Raji (cell line): ENCODE data around the gene THAP9.

Source experiments
- POLR2A ChIP-seq: IDR thresholded peaks from 2 replicates; pipeline ENCODE4 v1.6.1; 2011; ENCODE audit warnings: low read depth, low read length, control low read depth; ENCODE audit not compliant: insufficient read depth

Gene THAP9

DNA sequence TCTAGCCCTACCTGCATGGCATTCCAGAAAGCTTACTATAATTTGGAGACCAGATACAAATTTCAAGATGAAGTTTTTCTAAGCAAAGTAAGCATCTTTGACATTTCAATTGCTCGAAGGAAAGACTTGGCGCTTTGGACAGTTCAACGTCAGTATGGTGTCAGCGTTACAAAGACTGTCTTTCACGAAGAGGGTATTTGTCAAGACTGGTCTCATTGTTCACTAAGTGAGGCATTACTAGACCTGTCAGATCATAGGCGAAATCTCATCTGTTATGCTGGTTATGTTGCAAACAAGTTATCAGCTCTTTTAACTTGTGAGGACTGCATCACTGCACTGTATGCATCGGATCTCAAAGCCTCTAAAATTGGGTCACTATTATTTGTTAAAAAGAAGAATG is 17.6 kb downstream of the THAP9 start:
- no peak for TF ChIP-seq POLR2A

DNA sequence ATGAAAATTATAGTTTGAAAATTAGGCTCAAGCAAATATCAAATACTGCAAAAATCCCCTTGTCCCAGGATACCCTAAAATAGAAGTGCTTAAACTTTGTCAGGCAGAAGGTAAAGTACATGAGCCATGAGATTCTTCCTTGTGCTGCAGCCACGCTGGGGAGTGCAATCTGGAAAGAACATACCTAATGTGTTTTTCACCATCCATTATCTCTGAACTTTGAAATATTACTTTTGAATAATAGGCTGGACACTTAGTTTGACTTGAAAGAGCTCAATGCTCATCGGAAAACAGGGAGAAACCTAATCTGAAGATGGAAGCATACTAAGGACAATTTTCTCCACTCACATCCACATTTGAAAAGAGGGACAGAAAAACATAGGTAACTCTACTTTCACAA is 18.9 kb downstream of the THAP9 start:
- TF ChIP-seq POLR2A: no peak

DNA sequence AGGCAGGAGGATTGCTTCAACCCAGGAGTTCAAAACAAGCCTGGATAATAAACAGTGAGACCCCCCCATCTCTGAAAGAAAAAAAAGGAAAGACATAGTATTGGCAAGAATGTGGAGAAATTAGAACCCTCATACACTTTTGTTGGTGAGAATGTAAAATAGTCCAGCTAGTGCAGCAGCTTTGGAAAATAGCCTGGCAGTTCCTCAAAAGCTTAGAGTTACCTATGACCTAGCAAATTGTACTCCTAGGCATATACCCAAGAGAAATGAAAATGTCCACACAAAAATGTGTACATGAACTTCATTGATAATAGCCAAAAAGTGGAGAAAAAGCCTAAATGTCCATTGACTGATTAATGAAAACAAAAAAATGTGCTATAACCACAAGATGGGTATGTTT is 21.3 kb downstream of the THAP9 start:
- TF ChIP-seq POLR2A: no peak

DNA sequence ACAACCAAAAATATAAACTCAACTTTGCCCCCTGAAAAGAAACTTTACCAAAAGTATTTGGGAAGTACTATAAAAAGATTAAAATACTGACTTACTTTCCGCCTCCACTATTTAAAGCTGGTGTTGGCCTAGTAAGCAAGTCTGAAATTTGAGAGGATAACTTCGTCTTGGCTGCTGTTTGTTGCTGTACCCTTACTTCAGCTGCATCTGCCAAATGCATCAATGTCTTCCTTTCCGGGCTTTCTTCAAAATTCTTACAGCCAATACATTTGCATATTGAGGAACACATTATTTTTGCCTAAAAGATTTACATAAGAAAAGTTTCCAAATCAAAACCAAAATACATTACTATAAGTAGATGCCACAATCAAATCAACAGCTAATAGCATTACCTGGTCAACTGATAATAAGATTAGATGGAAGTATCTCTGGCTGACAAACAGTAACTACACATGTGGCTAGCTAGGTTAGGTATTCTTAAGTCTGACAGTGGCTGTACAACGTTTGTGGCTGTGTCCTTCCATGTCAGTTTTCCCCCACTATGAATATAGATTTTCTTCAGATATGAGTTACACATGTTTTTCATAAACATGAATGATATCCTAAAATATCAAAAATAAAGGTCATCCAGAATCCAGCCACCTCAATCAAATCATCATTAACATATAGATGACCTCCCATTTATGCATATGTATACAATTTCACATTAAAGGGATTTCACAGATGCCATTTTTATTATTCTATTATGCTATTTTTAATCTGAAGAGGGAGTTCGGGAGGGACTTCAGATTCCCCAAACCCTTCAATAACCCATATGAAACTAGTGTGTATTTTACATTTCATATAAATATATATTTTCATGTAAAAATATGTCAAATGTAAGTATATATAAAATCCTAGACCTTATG is 30.6 kb downstream of the THAP9 start:
- no peak for TF ChIP-seq POLR2A

DNA sequence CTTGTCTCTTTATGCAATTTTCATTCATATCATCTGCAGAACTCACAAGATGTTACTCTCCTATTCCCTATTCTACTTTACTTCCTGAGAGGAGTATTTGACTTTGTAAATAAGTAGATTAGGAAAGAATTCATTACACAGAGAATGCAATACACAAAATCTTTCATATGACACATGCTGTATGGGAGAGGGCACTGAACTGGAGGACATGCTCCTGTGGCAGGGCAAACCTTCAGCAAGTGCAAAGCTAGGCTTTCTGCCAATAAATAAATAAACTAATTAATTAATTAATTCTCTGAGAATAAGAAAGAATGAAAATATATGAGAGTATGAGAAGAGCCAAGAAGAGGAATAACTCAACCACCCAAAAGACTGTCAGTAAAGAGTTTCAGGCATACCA is 33.9 kb downstream of the THAP9 start:
- no peak for TF ChIP-seq POLR2A

DNA sequence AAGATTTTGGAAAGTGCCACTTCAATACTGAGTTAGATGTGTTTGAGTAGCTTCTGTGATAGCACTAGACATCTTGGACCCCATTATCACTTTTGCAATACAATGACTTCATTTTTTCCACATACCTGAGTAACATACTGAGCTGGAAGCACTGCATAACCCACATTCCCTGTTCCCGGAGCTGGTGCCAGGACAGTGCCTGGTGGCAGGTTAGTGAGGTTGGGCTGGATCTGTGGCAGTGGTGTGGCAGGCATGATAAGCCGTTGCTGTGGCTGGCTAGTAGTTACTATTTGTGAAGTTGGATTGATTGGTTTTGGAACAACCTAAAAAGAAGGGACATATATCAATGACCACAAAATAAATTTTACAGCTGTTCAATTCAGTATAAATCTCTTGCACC is 38.9 kb downstream of the THAP9 start:
- TF ChIP-seq POLR2A: no peak

DNA sequence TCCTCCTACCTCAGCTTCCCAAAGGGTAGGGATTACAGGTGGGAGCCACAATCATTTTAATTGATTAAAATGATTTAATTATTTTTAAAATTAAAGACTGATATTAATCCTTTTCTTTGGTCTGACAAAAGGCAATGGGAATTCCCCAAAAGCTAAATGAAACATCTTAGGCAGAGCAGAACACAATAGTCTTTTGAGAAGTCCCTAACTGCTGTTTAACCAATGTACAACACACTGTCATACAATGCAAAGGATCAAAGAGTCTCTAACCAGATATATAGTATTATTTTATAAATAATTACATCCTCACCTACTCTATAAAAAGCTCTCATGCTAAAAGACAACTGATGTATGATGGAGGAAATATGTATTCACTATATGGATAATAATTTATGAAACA is 47.0 kb downstream of the THAP9 start:
- TF ChIP-seq POLR2A: no peak

DNA sequence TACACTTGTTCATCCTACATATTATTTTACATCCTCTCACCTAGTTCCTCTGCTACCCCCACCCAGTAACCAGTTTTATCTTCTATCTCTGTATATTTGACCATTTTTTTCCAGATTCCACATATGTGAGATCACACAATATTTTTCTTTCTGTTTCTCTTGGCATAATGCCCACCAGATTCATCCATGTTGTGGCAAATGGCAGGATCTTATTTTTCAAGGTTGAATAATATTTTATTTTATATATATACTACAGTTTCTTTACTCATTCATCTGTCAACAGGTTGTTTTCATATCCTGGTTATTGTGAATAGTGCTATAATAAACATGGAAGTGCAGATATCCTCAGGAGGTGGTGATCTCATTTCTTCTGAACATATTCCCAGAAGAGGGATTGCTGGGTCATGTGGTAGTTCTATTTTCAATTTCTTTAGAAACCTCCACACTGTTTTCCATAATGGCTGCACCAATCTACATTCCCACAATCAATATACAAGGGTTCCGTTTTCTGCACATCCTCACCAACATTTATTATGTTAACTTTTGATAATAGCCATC is 48.2 kb downstream of the THAP9 start:
- TF ChIP-seq POLR2A: no peak

DNA sequence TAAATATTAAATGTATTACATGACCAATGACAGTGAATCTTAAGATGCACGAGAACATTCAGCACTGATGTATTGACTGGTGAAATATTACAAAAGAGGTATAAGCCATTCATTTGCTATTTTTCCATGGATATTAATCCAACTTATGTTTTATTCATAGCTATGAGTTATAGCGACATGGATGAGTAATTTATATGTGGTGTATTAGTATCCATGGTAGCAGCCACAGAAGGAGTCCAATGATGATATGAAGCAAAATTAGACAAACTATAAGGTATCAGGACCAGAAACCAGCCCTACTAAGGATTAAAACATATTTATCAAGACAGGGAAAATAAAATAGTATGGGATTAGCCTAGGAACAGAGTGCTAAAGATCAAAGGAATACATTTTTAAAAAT is 50.7 kb downstream of the THAP9 start:
- TF ChIP-seq POLR2A: no peak

DNA sequence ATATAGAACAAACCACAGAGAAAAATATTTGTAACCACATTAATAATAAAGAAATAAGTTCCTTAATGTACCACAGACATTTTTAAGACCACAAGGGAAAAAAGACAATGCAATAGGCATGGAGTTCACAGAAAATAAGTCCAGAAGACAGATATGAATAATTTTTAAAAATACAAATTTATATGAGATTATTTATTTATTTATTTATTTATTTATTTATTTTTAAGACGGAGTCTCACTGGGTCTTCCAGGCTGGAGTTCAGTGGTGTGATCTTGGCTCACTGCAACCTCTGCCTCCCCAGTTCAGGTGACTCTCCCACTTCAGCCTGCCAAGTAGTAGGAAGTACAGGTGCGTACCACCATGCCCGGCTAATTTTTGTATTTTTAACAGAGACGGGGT is 53.7 kb downstream of the THAP9 start:
- no peak for TF ChIP-seq POLR2A

DNA sequence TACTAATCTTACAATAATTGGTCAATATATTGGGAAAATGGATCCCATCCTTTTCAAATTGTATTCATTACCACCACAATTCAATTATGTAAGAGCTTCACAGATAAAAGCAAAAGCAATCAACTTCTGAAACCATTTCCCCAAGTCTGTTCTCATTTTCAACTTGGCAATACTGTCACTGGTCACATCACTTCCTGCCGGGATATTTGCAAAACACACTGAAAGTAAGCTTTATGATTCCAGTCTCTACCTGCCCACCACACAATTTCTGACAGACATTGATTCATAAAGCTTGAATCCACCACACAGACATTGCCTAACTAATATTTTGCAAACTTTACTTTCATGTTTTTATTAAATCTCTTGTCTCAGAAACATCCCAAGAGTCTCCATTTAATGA is 56.5 kb downstream of the THAP9 start:
- TF ChIP-seq POLR2A: no peak

DNA sequence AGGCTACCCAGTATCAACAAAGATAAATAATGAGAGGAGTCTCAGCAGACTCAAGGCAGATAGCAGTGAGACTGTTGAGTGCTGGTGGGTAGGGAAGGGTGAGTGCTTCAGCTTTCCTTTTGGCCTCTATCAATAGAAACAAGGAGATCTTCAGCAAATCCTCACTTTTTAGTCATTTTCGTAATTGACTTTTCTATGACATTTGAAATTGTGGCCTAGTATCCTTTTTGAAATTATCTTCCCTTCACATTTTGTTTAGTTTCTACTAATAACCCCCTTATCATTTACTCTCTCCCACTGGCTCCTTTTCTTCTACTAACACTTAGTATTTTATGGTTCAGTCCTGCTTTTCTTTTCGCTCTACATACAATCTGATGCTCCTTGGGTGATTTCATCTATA is 65.2 kb downstream of the THAP9 start:
- TF ChIP-seq POLR2A: no peak

DNA sequence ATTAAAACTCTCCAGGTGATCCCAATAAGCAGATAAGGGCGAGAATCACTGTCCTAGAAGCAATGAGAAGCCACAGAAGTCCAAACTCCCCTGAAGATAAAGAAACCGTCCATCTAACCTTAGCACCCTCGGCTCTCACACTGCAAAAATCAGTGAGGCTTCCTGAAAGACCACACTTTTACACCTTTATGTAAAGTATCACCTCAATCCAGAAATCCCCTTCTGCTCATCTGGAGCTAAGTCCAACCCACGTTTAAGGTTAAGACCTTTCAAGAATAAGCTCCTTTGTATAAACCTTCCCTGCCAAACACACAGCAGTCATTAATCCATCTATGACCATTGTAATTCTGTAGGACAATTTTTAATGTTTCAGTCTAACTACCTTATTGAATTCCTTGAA is 68.4 kb downstream of the THAP9 start:
- no peak for TF ChIP-seq POLR2A

DNA sequence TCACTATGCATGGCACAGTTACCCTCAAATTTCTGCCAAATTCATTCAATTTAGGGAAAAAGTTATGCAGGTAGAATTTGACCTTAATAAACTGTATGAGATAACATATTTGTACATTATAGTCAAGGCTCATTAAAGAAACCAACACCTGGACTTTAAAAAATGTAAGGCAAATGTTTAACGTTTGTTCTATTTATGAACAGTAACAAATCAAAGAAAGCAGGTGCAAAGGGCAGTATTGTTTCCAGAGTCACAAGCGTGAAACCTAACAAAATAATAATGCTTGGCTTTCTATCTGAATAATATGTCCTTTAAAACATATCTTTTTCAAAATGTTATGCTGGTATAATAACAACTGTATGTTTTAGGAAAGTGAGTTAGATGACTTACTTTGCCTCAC is 68.9 kb downstream of the THAP9 start:
- no peak for TF ChIP-seq POLR2A
